Astrocyte (in vitro differentiated cells and primary cell): ENCODE results near the gene PRKCB. TPM values are rescaled to one million over a fixed set of nuclear protein-coding genes. Genes with fewer than 3 reads are reported as not detected.

ENCODE experiments used
- DNase-seq: peaks from one replicate; pipeline ENCODE4 v3.0.0-alpha.2; 2010; ENCODE audit warnings: low read depth
- FAIRE-seq: peaks from 2 replicates; lab custom pipeline; 2011; peaks lifted over from hg19 to GRCh38; lab: Jason Lieb, UNC
- H2AFZ ChIP-seq: 2 replicates; pipeline ENCODE4 v1.6.0; 2012; ENCODE audit warnings: low read depth, low read length, inconsistent platforms
- H3K27ac ChIP-seq: 2 replicates; pipeline ENCODE4 v1.5.1; 2011; ENCODE audit warnings: low read depth, low read length, inconsistent platforms
- H3K27me3 ChIP-seq: 2 replicates; pipeline ENCODE4 v1.6.0; 2011; ENCODE audit warnings: low read length, inconsistent platforms; ENCODE audit not compliant: insufficient read depth
- H3K36me3 ChIP-seq: 2 replicates; pipeline ENCODE4 v1.5.1; 2011; ENCODE audit warnings: low read length, inconsistent platforms; ENCODE audit not compliant: insufficient read depth
- H3K4me1 ChIP-seq: 2 replicates; pipeline ENCODE4 v1.5.1; 2011; ENCODE audit warnings: low read length, inconsistent platforms; ENCODE audit not compliant: insufficient read depth
- H3K4me2 ChIP-seq: 2 replicates; pipeline ENCODE4 v1.6.0; 2012; ENCODE audit warnings: low read length, inconsistent platforms
- H3K4me3 ChIP-seq: 2 replicates; pipeline ENCODE4 v1.5.1; 2011; ENCODE audit warnings: low read depth, mild to moderate bottlenecking, low read length, inconsistent platforms; ENCODE audit not compliant: insufficient read depth
- H3K79me2 ChIP-seq: 2 replicates; pipeline ENCODE4 v1.6.0; 2012; ENCODE audit warnings: mild to moderate bottlenecking, low read length, inconsistent platforms; ENCODE audit not compliant: insufficient read depth
- H3K9ac ChIP-seq: 2 replicates; pipeline ENCODE4 v1.6.0; 2012; ENCODE audit warnings: mild to moderate bottlenecking, low read length, inconsistent platforms
- H3K9me3 ChIP-seq: 2 replicates; pipeline ENCODE4 v1.5.1; 2012; ENCODE audit warnings: low read depth, mild to moderate bottlenecking, low read length, inconsistent platforms; ENCODE audit not compliant: insufficient read depth
- H4K20me1 ChIP-seq: 2 replicates; pipeline ENCODE4 v1.6.0; 2012; ENCODE audit warnings: low read length, inconsistent platforms; ENCODE audit not compliant: insufficient read depth
- H3K27ac Mint-ChIP-seq: one replicate; pipeline ENCODE4 v1.8.0; 2021; ENCODE audit warnings: mild to moderate bottlenecking, mixed read lengths; ENCODE audit not compliant: unreplicated experiment
- H3K27me3 Mint-ChIP-seq: one replicate; pipeline ENCODE4 v1.8.0; 2021; ENCODE audit warnings: low read depth, mixed read lengths; ENCODE audit not compliant: unreplicated experiment
- H3K36me3 Mint-ChIP-seq: one replicate; pipeline ENCODE4 v1.8.0; 2021; ENCODE audit warnings: low read depth, mixed read lengths; ENCODE audit not compliant: unreplicated experiment
- H3K4me1 Mint-ChIP-seq: one replicate; pipeline ENCODE4 v1.8.0; 2021; ENCODE audit warnings: low read depth, mixed read lengths; ENCODE audit not compliant: unreplicated experiment
- H3K4me3 Mint-ChIP-seq: one replicate; pipeline ENCODE4 v1.8.0; 2021; ENCODE audit warnings: mild to moderate bottlenecking, moderate library complexity, mixed read lengths; ENCODE audit not compliant: unreplicated experiment
- H3K9me3 Mint-ChIP-seq: one replicate; pipeline ENCODE4 v1.8.0; 2021; ENCODE audit warnings: mild to moderate bottlenecking, mixed read lengths; ENCODE audit not compliant: unreplicated experiment
- EZH2 ChIP-seq: IDR thresholded peaks from 2 replicates; pipeline ENCODE4 v1.6.1; 2012; ENCODE audit warnings: mild to moderate bottlenecking, low read length, inconsistent platforms; ENCODE audit not compliant: insufficient read depth
- total RNA-seq: library from RNA; stranded (reverse); gene quantifications from 2 replicates; pipeline ENCODE4 v1.2.1, GENCODE V29; 2021
- TF ChIP-seq, protein P1 (sequence below): IDR thresholded peaks from 2 replicates; pipeline ENCODE4 v1.5.1; 2011; ENCODE audit warnings: low read depth, mild to moderate bottlenecking, inconsistent platforms, low read length, moderate library complexity; ENCODE audit not compliant: insufficient read depth

Gene PRKCB
- total RNA-seq, 1 donor from 2014 or later = 2.5 TPM

DNA sequence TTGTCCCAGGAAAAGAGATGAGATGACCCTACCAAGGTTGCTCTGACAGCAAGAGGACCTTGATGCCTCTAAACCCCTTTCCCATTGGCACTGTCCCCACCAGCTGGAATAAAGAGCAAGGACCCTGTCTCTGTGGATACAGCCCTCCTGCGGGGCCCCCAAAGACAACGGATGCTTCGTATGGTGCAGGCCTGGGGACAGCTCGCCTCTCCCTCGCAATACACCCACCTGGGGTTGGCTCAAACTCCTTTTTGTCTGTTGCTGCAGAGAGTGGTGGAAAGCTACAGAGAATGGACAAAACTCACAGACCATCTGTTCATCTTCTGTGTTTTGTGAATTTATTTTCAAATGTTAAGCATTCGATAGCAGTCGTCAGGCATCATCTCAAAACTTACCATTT, 392.7 kb downstream of the PRKCB start:
- H3K4me3 ChIP-seq = no peak overlapping the region
- TF ChIP-seq, protein P1, sequence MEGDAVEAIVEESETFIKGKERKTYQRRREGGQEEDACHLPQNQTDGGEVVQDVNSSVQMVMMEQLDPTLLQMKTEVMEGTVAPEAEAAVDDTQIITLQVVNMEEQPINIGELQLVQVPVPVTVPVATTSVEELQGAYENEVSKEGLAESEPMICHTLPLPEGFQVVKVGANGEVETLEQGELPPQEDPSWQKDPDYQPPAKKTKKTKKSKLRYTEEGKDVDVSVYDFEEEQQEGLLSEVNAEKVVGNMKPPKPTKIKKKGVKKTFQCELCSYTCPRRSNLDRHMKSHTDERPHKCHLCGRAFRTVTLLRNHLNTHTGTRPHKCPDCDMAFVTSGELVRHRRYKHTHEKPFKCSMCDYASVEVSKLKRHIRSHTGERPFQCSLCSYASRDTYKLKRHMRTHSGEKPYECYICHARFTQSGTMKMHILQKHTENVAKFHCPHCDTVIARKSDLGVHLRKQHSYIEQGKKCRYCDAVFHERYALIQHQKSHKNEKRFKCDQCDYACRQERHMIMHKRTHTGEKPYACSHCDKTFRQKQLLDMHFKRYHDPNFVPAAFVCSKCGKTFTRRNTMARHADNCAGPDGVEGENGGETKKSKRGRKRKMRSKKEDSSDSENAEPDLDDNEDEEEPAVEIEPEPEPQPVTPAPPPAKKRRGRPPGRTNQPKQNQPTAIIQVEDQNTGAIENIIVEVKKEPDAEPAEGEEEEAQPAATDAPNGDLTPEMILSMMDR = no peak
- TF ChIP-seq EZH2 = no peak
- no peak overlapping the region for H3K9ac ChIP-seq
- no peak overlapping the region for H2AFZ ChIP-seq
- Mint-ChIP-seq H3K4me1 (no peaks in the 10 kb centered on the region), H3K27me3 (peaks cover 34% of the 10 kb centered on the region), H3K36me3 (no peaks in the 10 kb centered on the region), H3K4me3 (no peak overlapping the region), H3K27ac (no peak overlapping the region), H3K9me3 (no peaks in the 10 kb centered on the region)
- no peak for FAIRE-seq
- H4K20me1 ChIP-seq = no peaks in the 10 kb centered on the region
- H3K4me1 ChIP-seq = no peaks in the 10 kb centered on the region
- no peak overlapping the region for H3K4me2 ChIP-seq
- no peak for DNase-seq
- H3K79me2 ChIP-seq = no peaks in the 10 kb centered on the region
- H3K27ac ChIP-seq = no peak overlapping the region
- H3K9me3 ChIP-seq = no peaks in the 10 kb centered on the region
- no peaks in the 10 kb centered on the region for H3K36me3 ChIP-seq
- H3K27me3 ChIP-seq = no peaks in the 10 kb centered on the region

GRCh38 chr16:24232936-24233335, 397.2 kb downstream of the PRKCB start:
- Histone ChIP-seq H3K79me2 (no peaks in the 10 kb centered on the region), H2AFZ (no peak overlapping the region), H3K4me3 (no peak overlapping the region), H3K27ac (no peak overlapping the region), H3K36me3 (no peaks in the 10 kb centered on the region), H4K20me1 (no peaks in the 10 kb centered on the region), H3K4me1 (no peaks in the 10 kb centered on the region), H3K4me2 (no peak overlapping the region), H3K9ac (no peak overlapping the region), H3K27me3 (no peaks in the 10 kb centered on the region), H3K9me3 (peaks cover 3% of the 10 kb centered on the region)
- no peaks in the 10 kb centered on the region for H3K36me3 Mint-ChIP-seq
- H3K27ac Mint-ChIP-seq = no peak overlapping the region
- H3K27me3 Mint-ChIP-seq = peaks cover 21% of the 10 kb centered on the region
- TF ChIP-seq EZH2 = no peak
- TF ChIP-seq, protein P1 = no peak
- no peaks in the 10 kb centered on the region for H3K4me1 Mint-ChIP-seq
- DNase-seq (no peak), FAIRE-seq (no peak)
- no peak overlapping the region for H3K4me3 Mint-ChIP-seq
- H3K9me3 Mint-ChIP-seq = peaks cover 2% of the 10 kb centered on the region

GRCh38 chr16:24234737-24235136, 399.0 kb downstream of the PRKCB start:
- Mint-ChIP-seq H3K9me3 (peaks cover 10% of the 10 kb centered on the region), H3K27me3 (peaks cover 8% of the 10 kb centered on the region), H3K4me3 (no peak overlapping the region), H3K27ac (no peak overlapping the region), H3K36me3 (no peaks in the 10 kb centered on the region), H3K4me1 (no peaks in the 10 kb centered on the region)
- H3K27ac ChIP-seq = no peak overlapping the region
- FAIRE-seq (no peak), DNase-seq (no peak)
- H3K4me3 ChIP-seq = no peak overlapping the region
- no peaks in the 10 kb centered on the region for H4K20me1 ChIP-seq
- H3K36me3 ChIP-seq = no peaks in the 10 kb centered on the region
- H3K4me1 ChIP-seq = no peaks in the 10 kb centered on the region
- H3K27me3 ChIP-seq = no peaks in the 10 kb centered on the region
- H3K9me3 ChIP-seq = peaks cover 9% of the 10 kb centered on the region
- no peak overlapping the region for H3K9ac ChIP-seq
- H3K79me2 ChIP-seq = no peaks in the 10 kb centered on the region
- H2AFZ ChIP-seq = no peak overlapping the region
- H3K4me2 ChIP-seq = no peak overlapping the region
- no peak for TF ChIP-seq EZH2
- TF ChIP-seq, protein P1 = no peak
